HG03520 (cell line): Measurements from ENCODE around the gene ADIPOR2.

ENCODE experiments used
- ATAC-seq: cut with Tn5 transposase; IDR thresholded peaks from one replicate; pipeline ENCODE4 v1.9.1; 2021; ENCODE audit warnings: mild to moderate bottlenecking, moderate library complexity; ENCODE audit not compliant: unreplicated experiment

ADIPOR2 gene

GRCh38 chr12:1768615-1769014 lies 77.7 kb downstream of the ADIPOR2 start:
- ATAC-seq = no peak

DNA sequence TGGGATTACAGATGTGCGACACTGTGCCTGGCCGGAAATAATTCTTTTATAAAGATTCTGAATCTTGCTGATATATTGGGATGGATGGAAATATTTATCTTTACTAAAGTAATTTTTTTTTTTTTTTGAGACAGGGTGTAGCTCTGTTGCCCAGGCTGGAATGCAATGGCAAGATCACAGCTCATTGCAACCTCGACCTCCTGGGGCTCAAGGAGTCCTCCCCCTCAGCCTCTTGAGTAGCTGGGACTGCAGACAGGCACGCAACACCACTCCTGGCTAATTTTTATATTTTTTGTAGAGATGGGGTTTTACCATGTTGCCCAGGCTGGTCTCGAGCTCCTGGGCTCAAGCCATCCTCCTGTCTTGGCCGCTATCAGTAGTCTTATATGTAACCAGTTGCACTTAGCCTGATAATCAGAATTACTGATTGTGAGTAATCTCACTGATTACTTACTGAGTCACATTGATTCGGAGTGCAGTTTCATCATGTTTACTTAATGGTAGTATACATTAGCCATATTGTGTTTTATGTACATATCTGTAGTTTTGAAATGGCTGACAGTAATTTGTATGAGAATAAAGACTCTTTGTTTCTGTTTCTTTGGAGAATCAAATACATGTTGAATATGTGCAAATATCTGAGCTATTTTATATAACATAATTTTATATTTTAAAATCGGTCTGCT lies 79.1 kb downstream of the ADIPOR2 start:
- no peak for ATAC-seq

- ATAC-seq = no peak
Observed at GRCh38 chr12:1773937-1774655, 83.2 kb downstream of the ADIPOR2 start.

DNA sequence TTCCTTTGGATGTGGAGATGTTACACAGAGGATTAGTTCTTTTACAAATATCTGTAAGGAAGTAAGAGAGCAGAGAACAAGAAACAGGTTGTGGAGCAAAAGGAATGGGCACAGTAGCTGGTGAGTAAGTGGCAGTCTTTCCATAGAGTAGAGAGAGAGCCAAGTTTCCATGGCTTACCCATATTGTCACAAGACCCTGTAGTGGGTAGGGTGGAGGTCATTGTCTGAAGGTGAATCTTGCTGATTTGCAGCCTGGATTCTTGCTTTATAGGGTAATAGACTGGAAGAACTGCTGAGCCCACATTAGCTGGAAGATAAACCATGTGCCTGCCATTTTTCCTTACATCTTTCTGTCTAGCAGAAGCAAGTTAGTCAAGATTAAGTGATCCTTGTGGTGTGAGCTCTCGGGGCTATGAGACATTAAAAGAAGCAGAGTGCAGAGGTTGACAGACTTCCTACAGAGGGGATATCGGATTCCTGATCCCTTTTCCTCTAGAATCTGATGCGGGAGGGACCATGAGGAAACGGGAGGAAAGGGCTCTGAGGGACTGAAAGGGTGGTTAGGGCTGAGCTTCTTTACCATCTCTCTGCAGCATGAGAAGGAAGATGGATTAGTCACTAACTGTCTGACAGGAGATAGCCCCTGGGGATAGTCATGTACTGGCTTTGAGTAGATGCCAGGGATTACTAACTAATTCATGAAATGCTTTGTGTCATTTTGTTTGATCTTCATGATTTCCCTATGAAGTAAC lies 85.5 kb downstream of the ADIPOR2 start:
- ATAC-seq = no peak

- no peak for ATAC-seq
Observed at GRCh38 chr12:1777798-1778197, 86.9 kb downstream of the ADIPOR2 start.

- ATAC-seq = no peak
Observed at GRCh38 chr12:1778911-1779310, 88.0 kb downstream of the ADIPOR2 start.

- ATAC-seq = no peak
Observed at GRCh38 chr12:1779783-1780182, 88.9 kb downstream of the ADIPOR2 start.

GRCh38 chr12:1781772-1782171 lies 90.9 kb downstream of the ADIPOR2 start:
- ATAC-seq = no peak

GRCh38 chr12:1782215-1782614 lies 91.3 kb downstream of the ADIPOR2 start:
- no peak for ATAC-seq

DNA sequence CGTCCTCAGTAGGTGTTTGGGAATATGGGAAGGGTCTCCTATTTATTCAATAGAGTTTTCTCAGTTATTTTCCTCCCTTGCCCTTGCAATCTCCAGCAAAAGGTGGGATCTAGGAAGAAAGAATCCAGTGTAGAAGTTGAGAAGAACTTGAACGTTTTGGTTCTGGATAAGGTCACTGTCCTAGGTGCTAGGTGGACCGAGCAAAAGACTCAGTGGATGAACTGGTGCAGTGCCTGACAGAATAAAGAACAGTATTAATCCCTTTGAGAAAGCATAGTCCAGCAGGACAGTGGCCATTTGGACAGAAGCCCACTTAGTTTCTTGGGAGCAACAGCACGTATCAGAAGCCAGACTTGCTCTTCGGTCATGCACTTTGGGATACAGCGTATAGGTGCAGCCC lies 96.8 kb downstream of the ADIPOR2 start:
- no peak for ATAC-seq

- ATAC-seq = no peak
Observed at GRCh38 chr12:1790444-1790843, 99.6 kb downstream of the ADIPOR2 start.

- no peak for ATAC-seq
Observed at GRCh38 chr12:1791104-1791841, 100.4 kb downstream of the ADIPOR2 start.

DNA sequence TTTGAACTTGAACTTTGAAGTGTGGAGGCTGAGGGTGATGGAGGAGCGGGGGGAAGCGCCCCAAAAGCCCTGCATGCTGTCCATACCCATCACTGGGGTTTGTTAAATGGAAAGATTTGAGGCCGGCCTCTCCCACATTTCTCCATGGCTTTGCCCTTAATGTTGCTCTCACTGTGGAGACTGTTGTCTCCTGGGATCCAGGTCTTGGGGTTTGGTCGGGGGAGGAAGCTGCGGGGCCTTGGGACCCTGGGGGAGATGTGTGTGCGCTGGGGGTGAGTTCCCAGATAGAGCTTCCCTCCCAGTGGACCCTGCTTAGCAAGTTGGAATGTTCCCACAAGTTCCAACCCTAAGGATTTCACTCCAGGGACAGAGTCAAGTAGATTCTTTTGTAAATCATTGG lies 101.5 kb downstream of the ADIPOR2 start:
- no peak for ATAC-seq

GRCh38 chr12:1793426-1794210 lies 102.7 kb downstream of the ADIPOR2 start:
- ATAC-seq = no peak

- ATAC-seq = no peak
Observed at GRCh38 chr12:1794440-1795090, 103.7 kb downstream of the ADIPOR2 start.

DNA sequence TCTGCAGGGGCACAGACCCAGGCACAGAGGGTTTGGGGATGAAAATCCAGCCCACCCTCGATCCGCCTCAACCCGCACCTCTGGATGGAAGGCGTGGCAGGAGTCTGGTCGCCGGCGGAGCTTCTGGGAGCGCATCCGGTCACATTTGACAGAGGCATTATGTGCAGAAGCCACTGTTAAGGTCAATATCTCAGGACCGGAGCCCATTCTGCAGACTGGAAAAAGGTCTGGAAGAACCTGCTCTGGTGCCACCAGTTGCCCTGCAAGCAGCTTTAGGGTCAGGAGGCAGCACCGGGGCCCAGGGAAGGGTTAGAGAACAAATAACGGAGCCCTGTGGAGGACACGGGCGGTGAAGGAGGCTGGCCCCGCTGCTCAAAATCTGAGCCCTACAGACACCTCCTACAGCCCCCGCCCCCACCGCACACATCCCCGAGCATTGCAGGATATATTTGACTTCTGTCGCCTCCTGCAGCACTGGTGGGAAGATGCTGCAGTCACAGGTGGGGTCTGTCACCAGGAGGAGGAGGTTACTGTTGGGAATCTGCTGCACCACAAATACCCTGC lies 104.4 kb downstream of the ADIPOR2 start:
- ATAC-seq = no peak

GRCh38 chr12:1795785-1796514 lies 105.1 kb downstream of the ADIPOR2 start:
- ATAC-seq = peak; percentile 88

GRCh38 chr12:1796515-1797010 lies 105.7 kb downstream of the ADIPOR2 start:
- peak; percentile 15 for ATAC-seq
